GM13976 (cell line): ENCODE data around the gene COG5.

Experiments
- DNase-seq: peaks from one replicate; pipeline ENCODE4 v3.0.0; 2012; ENCODE audit warnings: low spot score
- CTCF ChIP-seq: IDR thresholded peaks from 2 replicates; pipeline ENCODE4 v1.5.1; 2012; ENCODE audit warnings: borderline replicate concordance, mild to moderate bottlenecking; ENCODE audit not compliant: insufficient read depth; ENCODE audit errors: extremely low read depth, missing control alignments, control extremely low read depth
- in situ Hi-C: fragments of 300-500 bp; cut with MboI; formaldehyde crosslinking; loops from one replicate; pipeline ENCODE4 v1.12.0; 2022; ENCODE audit warnings: low sequenced_read_pairs, mixed read lengths, inconsistent platforms; ENCODE audit not compliant: unreplicated experiment

COG5 gene

GRCh38 chr7:107461938-107462533 lies 101.7 kb downstream of the COG5 start:
- in situ Hi-C loops, result no loop called here
- no peak for TF ChIP-seq CTCF
- no peak for DNase-seq

- in situ Hi-C loops, result loop anchor here (10.0 kb wide), 1 partner anchor 271 kb away; no protein-coding TSS in a partner anchor
- no peak for TF ChIP-seq CTCF
- DNase-seq, result no peak
Observed at GRCh38 chr7:107453388-107453787, 110.3 kb downstream of the COG5 start.

GRCh38 chr7:107450970-107451369 lies 112.8 kb downstream of the COG5 start:
- no peak for DNase-seq
- in situ Hi-C loops, result loop anchor here (10.0 kb wide), 1 partner anchor 274 kb away; no protein-coding TSS in a partner anchor

GRCh38 chr7:107446988-107447387 lies 116.7 kb downstream of the COG5 start:
- in situ Hi-C loops, result no loop called here
- DNase-seq, result no peak
- TF ChIP-seq CTCF, result no peak

More at GRCh38 chr7:107450970-107451369, 112.8 kb downstream of the COG5 start:
- TF ChIP-seq CTCF, result no peak

GRCh38 chr7:107446531-107446930 lies 117.2 kb downstream of the COG5 start:
- in situ Hi-C loops, result no loop called here
- no peak for TF ChIP-seq CTCF
- DNase-seq, result no peak

GRCh38 chr7:107442678-107443077 lies 121.0 kb downstream of the COG5 start:
- DNase-seq, result no peak
- in situ Hi-C loops, result no loop called here
- no peak for TF ChIP-seq CTCF
